ENCODE measurements around the gene GTSE1.
A peak's percentile ranks its signal among the peaks of the same experiment; 100 is the strongest.

The GTSE1 gene

DNA sequence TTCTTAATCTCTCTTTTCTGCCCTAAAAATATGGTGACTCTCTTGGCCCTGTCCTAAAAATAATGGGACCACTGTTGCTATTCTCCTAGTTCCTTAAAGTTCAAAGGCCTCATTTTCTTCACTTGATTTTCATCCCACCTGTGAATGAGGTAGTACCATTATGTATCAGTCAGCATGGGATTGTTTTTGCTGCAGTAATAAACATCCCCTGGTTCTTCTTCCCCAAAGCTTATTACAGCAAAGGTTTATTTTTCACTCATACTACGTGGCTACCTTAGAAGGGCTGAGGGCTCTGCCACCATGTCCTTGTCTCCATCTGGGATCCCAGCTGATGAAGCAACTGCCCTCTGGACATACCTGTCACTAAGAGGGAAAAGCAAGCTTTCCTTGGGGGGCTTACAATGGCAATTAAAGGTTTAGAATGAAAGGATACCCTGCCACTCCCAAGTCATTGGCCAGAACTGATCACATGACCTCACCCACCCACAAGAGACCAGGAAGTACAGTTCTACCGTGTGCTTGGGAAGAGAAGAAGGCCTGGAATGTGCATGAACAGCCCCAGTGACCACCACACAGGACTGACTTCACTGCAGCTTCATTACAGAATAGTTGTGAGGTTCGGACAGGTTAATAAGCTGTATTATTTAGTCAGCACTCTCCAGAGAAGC is 21.1 kb upstream of the GTSE1 start:
- DNase-seq, result no peak

DNA sequence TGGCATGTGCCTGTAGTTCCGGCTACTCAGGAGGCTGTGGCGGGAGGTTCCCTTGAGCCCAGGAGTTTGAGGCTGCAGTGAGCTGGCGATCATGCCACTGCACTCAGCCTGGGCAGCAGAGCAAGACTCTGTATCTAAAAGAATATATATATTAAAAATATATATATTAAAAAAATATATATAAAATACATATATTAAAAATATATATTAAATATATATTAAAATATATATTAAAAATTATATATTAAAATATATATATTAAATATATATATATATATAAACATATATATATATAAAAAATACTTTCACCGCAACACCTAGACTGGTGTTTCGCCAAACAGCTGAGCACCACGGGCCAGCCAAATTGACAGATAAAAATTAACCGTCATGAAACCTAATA is 20.1 kb upstream of the GTSE1 start:
- no peak for DNase-seq

DNA sequence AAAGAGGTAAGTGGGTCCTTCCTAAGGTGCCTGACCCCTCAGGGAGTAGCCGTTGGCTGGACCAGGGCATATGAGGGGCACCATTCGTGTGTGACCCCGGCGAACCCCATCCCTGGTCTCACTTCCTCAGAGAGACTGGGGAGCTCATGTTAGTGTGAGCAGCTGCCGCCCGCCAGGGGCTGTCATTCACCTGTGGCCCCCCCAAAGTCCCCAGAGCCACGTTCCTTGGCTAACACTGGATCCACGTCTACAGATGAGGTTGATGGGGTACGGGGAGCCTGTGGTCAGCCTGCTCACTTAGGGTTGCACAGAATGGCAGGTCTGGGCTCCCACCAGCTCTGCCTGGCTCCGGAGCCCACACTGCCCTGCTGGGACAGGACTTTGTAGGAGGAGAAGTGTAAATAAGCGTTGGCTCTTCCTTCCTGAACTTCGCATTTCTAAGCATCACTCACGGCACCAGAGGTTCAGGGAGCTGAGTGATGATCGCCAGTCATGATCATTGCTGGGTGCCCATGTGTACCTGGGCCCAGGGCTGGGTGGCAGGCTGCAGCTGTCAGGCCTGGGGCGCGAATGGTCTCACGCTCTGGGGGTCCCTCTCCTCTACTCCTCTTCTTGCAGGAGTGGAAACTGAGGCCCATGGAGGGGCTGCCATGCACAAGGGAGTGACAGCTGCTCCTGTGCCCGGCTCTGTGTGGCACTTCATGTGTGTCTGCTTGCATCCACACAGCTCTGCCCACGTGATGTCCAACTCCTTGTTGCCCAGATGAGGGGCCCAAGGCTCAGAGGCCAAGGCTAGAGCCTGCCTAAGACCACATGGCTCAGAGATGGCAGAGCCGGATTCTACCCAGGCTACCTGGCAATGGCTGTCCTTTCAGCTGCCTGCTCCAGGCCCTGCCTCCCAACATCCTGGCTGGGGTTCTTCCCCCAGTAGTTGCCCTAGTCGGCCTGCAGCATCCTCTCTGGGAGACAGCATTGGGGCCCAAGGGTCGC is 17.7 kb upstream of the GTSE1 start:
- DNase-seq, result no peak

DNA sequence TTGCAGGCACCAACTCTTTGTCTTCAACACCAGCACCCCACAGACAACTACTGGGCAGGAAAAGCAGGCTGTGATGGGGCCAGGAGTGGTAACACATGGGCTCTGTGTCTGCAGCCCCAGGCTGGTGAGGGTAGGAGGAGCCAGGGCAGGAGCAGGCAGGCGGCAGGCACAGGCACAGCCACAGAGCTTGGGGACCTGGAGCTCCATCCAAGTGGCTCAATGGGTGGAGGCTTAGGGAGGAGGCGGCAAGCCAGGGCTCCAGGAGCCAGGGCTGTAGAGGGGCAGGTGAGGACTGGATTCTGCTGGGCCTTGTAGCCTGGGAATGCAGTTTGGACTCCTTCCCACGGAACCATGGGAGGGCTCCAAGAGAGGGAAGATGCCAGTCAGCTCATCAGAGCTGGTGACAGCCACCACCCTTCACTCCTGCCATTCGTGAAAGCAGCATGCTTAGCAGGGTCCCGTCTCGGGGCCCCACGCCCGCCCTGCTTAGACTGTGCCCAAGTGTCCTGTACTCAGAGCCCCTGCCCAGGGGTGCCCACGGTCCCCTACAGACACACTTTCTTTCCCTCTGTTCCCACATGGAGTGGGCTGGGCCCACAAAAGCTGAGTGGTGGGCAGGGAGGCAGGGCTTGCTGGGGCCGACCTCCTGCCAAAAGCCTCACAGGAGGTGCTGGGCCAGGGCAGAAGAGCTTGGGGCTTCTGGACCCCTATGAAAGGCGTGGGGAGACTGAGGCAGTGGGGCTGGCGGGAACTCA is 16.4 kb upstream of the GTSE1 start:
- no peak for DNase-seq

DNA sequence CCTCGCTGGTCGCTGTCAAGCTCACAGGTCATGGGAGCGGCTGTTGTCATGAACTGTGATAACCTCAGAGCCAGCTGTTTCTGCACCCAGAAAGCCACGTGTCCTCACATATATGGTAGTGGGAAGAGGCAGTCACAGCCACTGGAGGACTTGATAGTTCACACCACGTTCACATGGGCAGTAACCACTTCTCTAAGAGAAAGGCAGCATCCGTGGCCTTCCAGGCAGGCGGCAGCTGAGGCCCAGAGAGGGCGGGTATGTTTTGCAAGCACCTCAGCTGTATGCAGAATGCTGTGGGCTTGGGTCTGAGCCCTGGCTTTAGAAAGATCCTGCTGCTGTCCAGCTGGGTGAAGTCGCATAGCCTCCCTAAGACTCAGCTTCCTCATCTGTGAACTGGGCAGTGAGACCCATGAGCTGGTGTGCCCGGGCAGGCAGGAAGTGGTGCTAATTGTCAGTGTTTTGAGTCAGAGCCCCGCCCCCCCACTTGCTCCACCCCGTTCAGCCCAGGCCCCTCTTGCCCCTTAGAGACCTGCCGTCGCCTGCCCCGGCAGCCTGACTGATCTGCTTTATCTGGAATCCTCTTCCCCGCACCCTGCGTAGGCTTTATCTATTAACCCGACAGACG is 15.6 kb upstream of the GTSE1 start:
- no peak for DNase-seq

DNA sequence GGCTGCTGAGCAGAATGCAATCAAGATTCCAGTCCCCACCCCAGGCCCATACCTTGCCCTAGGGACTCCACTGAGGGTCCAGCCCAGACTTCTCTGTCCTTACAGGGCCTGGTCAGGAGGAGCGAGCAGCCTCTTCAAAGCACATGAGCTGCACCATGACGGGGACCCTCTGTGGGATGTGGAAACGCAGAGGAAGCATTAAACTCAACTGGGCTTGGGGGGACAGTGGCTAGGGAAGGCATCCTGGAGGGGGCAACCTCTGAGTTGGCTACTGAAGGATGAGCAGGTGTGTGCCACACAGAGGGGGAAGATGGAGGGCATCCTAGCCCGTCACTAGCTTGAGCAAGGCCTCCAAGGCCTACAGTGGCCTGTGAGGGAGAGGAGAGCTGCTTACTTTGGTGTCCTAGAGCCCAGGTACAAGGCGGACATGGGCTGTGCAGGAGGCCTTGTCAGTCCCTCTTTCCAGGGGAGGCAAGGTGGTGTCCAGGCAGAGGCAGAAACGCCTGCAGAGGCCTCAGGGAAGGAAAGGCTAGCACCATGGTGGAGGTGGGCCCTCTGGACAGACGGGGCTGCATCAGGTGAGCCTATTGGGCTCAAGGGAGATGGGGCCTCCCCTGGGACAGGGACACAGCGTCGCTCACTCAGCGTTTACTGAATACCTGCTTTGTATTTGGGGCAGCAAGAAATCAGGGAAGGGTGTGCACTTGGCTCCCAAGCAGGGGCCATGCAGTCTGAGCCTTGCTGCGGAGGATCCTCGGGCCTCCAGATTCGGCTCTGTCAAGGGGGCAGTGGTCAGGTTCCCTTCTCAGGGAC is 14.6 kb upstream of the GTSE1 start:
- DNase-seq, result no peak

DNA sequence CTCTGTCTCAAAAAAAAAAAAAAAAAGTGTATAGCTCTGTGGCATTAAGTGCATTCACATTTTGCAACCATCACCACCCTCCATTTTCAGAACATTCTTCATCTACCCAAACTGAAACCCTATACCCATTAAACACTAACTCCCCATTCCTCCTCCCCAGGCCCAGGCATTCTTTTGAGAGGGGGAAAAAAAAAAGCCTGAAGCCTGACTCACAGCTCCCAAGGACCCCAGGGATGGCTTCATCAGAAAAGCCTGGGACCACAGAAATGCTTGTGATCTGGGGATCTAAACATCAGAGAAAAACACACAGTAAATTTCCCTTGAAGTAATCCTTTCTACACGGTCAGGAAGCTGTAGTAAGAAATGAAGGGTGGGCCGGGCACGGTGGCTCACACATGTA is 10.7 kb upstream of the GTSE1 start:
- DNase-seq, result no peak

DNA sequence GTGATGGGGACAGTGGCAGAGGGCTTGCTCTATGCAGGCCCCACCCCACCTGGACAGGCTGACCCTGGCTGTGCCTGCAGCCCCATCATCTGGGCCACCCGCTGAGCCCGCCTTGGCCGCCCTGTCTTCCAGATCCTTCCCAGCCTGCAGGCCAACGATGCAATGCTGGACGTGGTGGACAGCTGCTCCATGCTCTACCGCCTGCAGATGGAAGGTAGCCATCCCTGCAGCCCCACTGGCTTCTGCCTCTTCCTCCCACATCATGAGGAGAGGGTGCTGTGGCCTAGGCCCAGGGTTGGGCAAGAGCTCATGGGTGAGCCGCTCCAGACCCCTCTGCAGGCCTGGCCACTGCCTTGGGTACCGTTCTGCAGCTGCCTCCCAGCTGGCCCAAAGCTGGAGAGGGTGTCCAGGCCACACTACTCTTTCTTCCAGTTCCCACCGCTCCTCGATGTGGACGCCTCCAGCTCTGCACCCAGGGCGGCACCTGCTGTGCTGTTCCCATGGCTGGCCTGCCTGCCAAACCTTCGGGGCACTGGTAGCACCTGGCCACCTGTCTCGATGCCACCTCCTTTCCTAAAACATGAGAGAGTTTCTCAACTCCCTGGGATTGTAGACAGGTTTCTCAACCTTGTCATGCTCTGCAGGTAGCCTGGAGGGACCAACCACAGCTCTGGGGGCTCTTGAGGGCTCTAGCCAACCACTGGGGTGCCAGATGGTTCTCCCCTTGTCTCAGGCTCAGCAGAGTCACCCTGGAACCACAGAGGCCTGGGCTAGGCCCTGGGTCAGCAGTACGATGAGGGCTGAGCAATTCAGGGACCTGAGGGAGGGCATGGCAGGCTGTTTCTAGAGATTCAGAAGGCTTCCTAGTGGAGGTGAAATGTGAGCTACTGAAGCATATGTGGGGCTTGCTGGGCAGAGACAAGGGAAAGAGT is 9.5 kb upstream of the GTSE1 start:
- no peak for DNase-seq

DNA sequence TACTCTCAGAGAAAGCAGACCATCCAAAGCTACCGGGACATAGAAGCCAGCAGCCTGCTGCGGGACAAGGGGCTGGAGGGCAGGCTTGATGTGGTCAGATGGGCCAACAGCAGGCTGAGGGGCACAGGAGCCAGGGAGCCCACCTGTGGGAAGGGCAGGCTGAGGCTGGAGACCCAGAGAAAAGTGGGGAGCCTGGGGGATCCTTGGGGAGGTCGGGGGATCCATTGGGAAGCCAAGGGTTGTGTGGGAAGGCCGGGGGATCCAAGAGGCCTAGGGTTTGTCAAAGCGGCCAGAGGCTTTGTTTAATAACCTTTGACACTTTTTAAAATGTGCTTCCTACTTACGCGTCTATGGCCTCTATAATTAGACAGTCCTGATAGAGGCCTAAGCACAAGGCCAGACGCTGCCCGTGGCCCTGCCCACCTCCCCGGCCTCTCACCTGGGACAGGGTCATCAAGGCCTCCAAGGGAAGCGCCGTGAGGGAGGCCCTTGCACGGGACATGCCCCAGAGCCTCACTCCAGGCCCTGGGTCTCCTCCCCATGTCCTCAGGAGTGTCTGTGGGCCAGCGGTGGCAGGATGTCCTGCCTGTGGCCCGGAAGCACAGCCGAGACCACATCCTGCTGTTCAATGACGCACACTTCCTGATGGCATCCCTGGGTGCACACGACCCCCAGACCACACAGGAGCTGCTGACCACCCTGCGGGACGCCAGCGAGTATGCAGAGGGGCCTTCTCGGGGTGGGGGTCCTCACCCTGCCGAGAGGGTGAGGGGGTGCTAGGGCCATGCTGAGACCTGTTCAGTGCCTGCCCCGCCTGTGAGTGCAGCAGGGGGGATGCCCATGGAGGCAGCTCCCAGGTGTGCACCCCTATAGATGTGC is 8.6 kb upstream of the GTSE1 start:
- DNase-seq, result no peak

DNA sequence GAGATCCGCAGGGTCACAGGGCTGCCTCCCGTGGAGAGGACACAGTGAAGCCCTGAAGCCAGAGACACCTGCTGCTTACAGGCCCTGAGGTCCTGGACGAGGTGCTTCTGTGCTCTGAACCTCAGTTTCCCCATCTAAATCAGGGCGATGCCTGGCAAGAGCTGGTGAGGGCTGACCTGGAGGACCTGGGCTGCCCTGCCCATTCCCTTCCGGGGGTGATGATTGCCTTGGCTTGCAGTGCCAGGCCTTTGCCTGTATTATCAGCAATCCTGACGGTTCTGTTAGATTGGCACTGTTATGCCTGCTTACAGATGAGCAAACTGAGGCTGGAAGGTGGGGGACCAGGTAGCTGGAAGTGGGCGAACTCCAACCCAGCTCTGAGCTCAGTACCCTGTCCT is 7.8 kb upstream of the GTSE1 start:
- DNase-seq, result no peak

DNA sequence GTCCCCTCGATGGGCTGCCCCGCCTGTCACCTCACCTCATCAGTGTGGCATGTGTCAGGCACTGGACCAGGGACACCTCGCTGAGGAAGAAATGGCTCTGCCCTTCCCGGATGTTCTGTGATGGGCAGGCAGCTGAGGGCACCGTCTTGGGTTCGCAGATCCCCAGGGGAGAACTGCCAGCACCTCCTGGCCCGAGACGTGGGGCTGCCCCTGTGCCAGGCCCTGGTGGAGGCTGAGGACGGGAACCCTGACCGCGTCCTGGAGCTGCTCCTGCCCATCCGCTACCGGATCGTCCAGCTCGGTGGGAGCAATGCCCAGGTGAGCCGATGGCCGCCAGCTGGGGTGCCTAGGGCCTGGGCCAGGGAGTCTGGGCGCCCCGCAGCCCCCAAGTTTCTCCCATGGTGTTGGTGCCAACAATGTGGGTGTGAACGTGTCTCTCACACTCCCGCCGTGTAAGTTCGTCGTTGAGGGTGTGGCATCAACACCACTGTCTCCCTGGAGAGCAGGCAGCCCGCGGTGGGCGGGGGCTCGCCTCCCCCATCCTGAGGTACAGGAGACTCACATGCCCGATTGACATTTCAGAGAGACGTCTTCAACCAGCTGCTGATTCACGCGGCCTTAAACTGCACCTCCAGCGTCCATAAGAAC is 7.3 kb upstream of the GTSE1 start:
- no peak for DNase-seq

DNA sequence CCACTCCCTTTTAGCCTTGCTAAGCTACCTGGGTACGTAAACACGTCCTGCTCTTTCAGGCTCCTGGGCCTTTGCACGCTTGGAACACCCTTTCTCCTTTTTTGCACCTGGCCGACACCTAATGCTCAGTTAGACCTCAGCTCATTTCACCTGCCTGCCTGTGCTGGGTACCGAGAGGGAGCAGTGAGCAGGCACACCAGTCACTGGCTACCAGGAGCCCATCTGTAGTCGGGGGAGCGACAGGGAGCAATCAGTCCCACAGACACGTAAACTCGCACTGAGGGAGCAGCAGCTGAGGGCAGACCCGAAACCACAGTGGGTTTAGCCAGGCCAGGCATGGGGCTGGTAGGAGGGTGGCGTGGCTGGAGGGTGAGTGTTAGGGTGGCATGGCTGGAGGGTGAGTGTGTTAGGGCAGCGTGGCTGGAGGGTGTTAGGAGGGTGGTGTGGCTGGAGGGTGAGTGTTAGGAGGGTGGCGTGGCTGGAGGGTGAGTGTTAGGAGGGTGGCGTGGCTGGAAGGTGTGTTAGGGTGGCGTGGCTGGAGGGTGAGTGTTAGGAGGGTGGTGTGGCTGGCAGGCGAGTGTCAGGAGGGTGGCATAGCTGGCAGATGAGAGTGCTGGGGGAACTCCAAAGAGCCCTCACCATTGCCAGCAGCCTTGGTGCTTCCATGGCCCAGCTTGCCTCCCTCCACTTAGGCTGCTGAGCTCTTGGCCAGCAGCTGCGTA is 6.4 kb upstream of the GTSE1 start:
- DNase-seq, result no peak

DNA sequence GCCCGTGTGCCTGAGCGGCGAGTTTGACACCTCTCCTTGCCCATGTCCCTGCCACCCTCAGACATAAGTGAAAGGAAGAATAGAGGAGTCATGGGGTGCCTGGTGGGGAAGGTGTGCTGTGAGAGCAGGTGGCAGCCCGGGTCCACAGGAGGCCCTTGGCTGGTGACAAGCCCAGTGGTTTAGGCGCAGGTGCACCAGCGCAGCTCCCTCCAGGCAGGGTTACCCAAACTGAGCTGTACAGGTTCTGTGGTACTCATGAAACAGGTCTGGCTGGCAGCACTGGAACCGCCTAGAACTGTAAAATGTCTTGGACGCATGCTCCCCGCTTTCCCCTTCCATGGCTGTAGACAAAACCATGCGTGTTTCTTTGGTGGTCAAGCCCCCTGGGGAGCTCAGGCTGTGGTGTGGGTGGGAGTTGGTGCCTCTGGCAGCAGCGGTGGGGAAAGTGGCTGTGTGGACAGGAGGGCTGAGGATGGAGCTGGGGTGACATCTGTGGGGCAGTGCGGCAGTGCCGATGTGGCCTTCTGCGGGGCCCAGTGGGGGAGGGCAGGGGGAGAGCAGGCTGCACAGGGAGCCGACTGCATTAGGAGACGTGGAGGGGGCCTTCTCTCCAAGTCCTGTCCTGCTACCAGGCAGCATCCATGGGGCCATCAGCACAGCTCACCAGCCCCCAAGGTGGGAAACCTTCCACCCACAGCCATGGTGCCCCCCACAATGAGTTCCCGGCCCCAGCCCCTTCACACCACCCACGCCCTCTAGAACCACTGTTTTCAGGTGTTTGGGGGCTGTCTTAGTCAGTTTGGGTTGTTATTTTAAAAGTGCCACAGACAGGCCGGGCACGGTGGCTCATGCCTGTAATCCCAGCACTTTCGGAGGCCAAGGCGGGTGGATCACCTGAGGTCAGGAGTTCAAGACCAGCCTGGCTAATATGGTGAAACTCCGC is 5.6 kb upstream of the GTSE1 start:
- DNase-seq, result no peak

DNA sequence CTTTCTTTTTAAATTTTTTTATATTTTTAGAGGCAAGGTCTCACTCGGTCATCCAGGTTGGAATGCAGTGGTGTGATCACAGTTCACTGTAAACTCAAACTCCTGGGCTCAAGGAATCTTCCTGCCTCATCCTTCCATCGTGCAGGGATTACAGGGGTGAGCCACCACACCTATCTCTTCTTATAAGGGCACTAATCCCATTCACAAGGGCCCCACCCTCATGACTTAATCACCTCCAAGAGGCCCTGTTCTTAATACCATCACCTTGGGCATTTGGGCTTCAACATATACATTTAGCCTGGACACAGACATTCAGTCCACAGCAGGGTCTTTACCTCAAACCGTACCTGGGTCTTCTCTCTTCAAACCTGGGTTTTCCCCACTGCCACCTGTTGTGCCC is 4.5 kb upstream of the GTSE1 start:
- DNase-seq, result no peak

DNA sequence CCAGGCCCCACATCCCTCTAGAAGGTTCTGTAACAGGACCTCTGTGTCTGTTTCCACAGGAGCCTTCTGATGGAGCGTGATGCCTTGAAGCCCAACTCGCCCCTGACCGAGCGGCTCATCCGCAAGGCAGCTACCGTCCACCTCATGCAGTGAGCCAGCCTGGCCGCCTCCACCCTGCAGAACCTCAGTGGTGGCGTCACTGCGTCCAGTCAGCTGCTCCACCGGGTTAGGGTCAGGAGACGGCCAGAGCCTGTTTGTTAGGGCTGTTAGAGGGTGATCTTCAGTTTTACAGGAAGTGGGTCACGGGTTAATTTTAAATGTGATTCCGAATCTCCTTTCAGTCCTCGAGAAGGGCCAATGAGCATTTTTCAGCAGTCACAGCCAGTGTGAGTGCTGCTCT is 3.9 kb upstream of the GTSE1 start:
- peak in 1 of 2 donors; percentile 23 for DNase-seq

DNA sequence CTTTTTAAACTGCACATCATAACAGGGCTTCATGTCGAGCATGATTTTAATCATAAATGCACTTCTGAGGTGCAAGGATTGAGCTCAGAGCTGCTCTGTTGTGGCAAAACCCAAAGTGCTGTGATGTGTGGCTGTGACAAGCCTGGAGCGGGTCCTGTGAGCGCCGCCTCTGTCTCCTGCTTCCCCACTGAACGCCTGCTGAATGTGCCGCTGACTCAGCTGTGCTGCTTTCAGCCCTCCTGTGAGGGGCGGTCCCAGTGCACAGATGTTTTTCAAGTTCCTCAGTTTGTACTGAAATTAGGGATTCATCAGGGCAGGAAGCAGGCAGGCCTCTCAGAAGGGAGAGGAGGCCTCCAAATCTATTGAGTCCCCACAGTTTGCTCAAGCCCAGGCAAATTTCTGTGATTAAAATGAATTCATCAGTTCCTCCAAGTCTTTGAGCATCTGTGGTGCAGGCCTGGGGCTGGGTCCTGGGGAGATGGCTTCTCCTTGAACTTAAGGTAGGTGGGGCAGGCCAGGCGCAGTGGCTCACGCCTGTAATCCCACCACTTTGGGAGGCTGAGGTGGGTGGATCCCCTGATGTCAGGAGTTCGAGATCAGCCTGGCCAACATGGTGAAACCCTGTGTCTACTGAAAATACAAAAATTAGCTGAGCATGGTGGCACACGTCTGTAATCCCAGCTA is 3.0 kb upstream of the GTSE1 start:
- DNase-seq, result peak; percentile 40 to 70

DNA sequence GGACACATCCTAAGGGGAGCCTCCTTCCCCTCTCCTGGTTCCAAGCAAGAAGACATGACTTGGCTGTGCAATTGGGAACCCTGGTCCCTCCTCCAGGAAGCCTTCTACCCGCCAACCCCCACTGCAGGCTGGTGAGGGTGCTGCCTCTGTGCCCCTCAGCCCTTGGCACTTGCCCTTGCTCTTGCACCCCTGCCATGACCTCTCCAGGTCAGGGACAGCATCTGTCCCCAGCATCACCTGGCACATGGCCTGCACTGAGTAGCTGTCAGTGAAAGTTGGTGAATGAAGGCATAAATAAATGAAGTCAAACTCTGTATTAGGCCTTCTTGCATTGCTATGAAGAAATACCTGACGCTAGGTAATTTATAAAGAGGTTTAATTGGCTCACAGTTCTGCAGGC is 1.9 kb upstream of the GTSE1 start:
- no peak for DNase-seq

Measured in inflammatory macrophage treated with lipopolysaccharide for 1 hour (primary cell).